ENCODE results near the gene DOCK2. TPM values are rescaled to one million over a fixed set of nuclear protein-coding genes. Genes with fewer than 3 reads are reported as not detected.

DOCK2 gene
- polyA plus RNA-seq, 2 of the 4 experiments (the other 2 are of a cell fraction), result 2.1 to 4.6 TPM

GRCh38 chr5:170132269-170132975, 495.3 kb downstream of the DOCK2 start:
- POLR2A ChIA-PET, result no interaction called here

More at GRCh38 chr5:170132269-170132975, 495.3 kb downstream of the DOCK2 start:
- ATAC-seq, result no peak
- H3K27ac ChIP-seq, result no peak overlapping the region; a peak in 1 of 6 replicates
- H3K4me1 ChIP-seq, result peaks cover 5% of the 10 kb centered on the region; the same call in 1 of the 3 replicates
- FAIRE-seq, result no peak
- DNase-seq (ENCODE audit: low read depth in 1 of 2, low spot score in 1 of 2), result peak in 1 of 2 experiments; percentile 9
- no peak overlapping the region for H3K4me2 ChIP-seq
- no peak overlapping the region for H3K4me3 ChIP-seq
- TF ChIP-seq ZFP36 (IDR thresholded peaks at IDR 0.05; ENCODE audit: borderline replicate concordance, partially characterized antibody), result no peak
- no peak for TF ChIP-seq HMGXB4 (CRISPR knock-in tag; IDR thresholded peaks at IDR 0.05; ENCODE audit: borderline replicate concordance)
- no peak for TF ChIP-seq HOXA7 (CRISPR knock-in tag; IDR thresholded peaks at IDR 0.05)
- no peak for TF ChIP-seq ELK1 (IDR thresholded peaks at IDR 0.05; ENCODE audit: low read depth, low read length)
- no peak for TF ChIP-seq RCOR1 (IDR thresholded peaks at IDR 0.05; ENCODE audit: low read depth, low read length)
- TF ChIP-seq TP53 (CRISPR knock-in tag; IDR thresholded peaks at IDR 0.05), result no peak
- TF ChIP-seq ZNF302 (CRISPR knock-in tag; IDR thresholded peaks at IDR 0.05), result no peak
- no peak for TF ChIP-seq FOSB (CRISPR knock-in tag; IDR thresholded peaks at IDR 0.05)
- no peak for TF ChIP-seq RFX5 (IDR thresholded peaks at IDR 0.05)
- no peak for TF ChIP-seq HDAC2 (IDR thresholded peaks at IDR 0.05)
- TF ChIP-seq MAFK (IDR thresholded peaks at IDR 0.05; ENCODE audit: partially characterized antibody), result no peak
- TF ChIP-seq BHLHE40 (IDR thresholded peaks at IDR 0.05; ENCODE audit: low read depth, low read length), result no peak
- no peak for TF ChIP-seq HOXB5 (CRISPR knock-in tag; IDR thresholded peaks at IDR 0.05)
- TF ChIP-seq FOXS1 (CRISPR knock-in tag; IDR thresholded peaks at IDR 0.05), result no peak
- TF ChIP-seq TFCP2L1 (CRISPR knock-in tag; IDR thresholded peaks at IDR 0.05), result no peak
- no peak for TF ChIP-seq JUN (IDR thresholded peaks at IDR 0.05)
- no peak for TF ChIP-seq SREBF2 (IDR thresholded peaks at IDR 0.05)
- 55% methylated on average over 4 of the region's 4 CpGs for WGBS (ENCODE audit: missing lambda C conversion rate)
- H3K9me3 ChIP-seq, result peaks cover 11% of the 10 kb centered on the region; the same call in 1 of the 3 replicates
- CTCF ChIA-PET, result interaction anchor here (0.6 to 3.2 kb wide), 3 partner anchors 32 to 353 kb away, joined by 3 to 16 read pairs (median 4); no protein-coding TSS in a partner anchor

Small RNA genes lying within 50 kb of the gene (small RNA-seq; reads per million reads assigned to genes)
- 0 reads per million in 6 experiments for gene MIR378E

Other genes starting within 250 kb of the DOCK2 start
- 62.1 and 103 TPM in 2 replicates for gene SPDL1, start 53.5 kb upstream of the DOCK2 start, polyA plus RNA-seq (2011; rRNA removed)
- gene SPDL1, start 53.5 kb upstream of the DOCK2 start, polyA plus RNA-seq (2017; fragmentation: RNase III; extraction: RNeasy Plus Mini Kit Qiagen cat#74134 plus additional on column Dnase treatment), result 100 to 116 TPM (median 102 TPM) in 3 replicates

All from A549 (cell line).